ENCODE measurements around the gene SRPK3. TPM values are rescaled to one million over a fixed set of nuclear protein-coding genes. Genes with fewer than 3 reads are reported as not detected.

SRPK3 gene
- total and polyA plus RNA-seq, 2 experiments from 2014 or later = 0.15 TPM; not detected in 1

GRCh38 chrX:153733651-153734240 lies 47.1 kb upstream of the SRPK3 start (continued):
- TF ChIP-seq ZNF462 (CRISPR knock-in tag; IDR thresholded peaks at IDR 0.05) (no peak), REST (IDR thresholded peaks at IDR 0.05; ENCODE audit: unreplicated experiment) (no peak), POLR2AphosphoS5 (IDR thresholded peaks at IDR 0.05; ENCODE audit: low read depth) (no peak), EZH2 (IDR thresholded peaks at IDR 0.05; ENCODE audit: low read depth, unreplicated experiment) (no peak)

- peaks cover 2% of the 10 kb centered on the region; the same call in 1 of the 3 replicates for H3K9me3 Mint-ChIP-seq
- H3K4me3 Mint-ChIP-seq = no peak overlapping the region
- Histone ChIP-seq H4K20me1 (replicated peaks; ENCODE audit: insufficient read depth) (no peaks in the 10 kb centered on the region), H3K79me2 (replicated peaks; ENCODE audit: insufficient read depth) (no peaks in the 10 kb centered on the region), H3K36me3 (ENCODE audit: insufficient read depth) (no peaks in the 10 kb centered on the region), H3K27ac (ENCODE audit: low read depth) (no peak overlapping the region), H3K9me2 (ENCODE audit: insufficient read depth) (no peaks in the 10 kb centered on the region), H3F3A (replicated peaks; ENCODE audit: low read depth) (no peaks in the 10 kb centered on the region), H3K4me2 (no peak overlapping the region), H3K4me1 (ENCODE audit: insufficient read depth) (no peaks in the 10 kb centered on the region), H3K27me3 (ENCODE audit: insufficient read depth) (no peaks in the 10 kb centered on the region), H2AFZ (no peak overlapping the region), H3K4me3 (no peak overlapping the region)
- no peak for DNase-seq (ENCODE audit: low spot score)
- peaks cover 9% of the 10 kb centered on the region; the same call in 1 of the 3 replicates for H3K36me3 Mint-ChIP-seq (ENCODE audit: low read depth)
- H3K27me3 Mint-ChIP-seq (ENCODE audit: insufficient read depth, low read depth, poor library complexity) = peaks cover 5% of the 10 kb centered on the region
- no peak overlapping the region for H3K27ac Mint-ChIP-seq
- peaks cover 7% of the 10 kb centered on the region for H3K4me1 Mint-ChIP-seq
- ATAC-seq = no peak
- TF ChIP-seq REST (IDR thresholded peaks at IDR 0.05; ENCODE audit: unreplicated experiment) (no peak), POLR2AphosphoS5 (IDR thresholded peaks at IDR 0.05; ENCODE audit: low read depth) (no peak), ZNF331 (CRISPR knock-in tag; IDR thresholded peaks at IDR 0.05; ENCODE audit: low read depth) (no peak), JUNB (IDR thresholded peaks at IDR 0.05; ENCODE audit: unreplicated experiment) (no peak), ZNF114 (CRISPR knock-in tag; IDR thresholded peaks at IDR 0.05) (no peak), CTCF (conservative IDR thresholded peaks at IDR 0.05; ENCODE audit: low read depth in 2 of 2) (no peak), CREB1 (CRISPR knock-in tag; IDR thresholded peaks at IDR 0.05; ENCODE audit: low read depth) (no peak)
Measured at GRCh38 chrX:153734871-153735270, 46.0 kb upstream of the SRPK3 start.
